Sciatic nerve (tissue), 2 donors: ENCODE data around the gene DPY19L1. TPM values are rescaled to one million over a fixed set of nuclear protein-coding genes. Genes with fewer than 3 reads are reported as not detected.
"Not testable (repeated sequence)": the region's sequence is repeated elsewhere in the genome, so short reads cannot be mapped to it uniquely, and the experiment has no call there.

Experiments used
- ATAC-seq: fragments of 200-7000 bp; cut with Tn5 transposase; one replicate; pipeline ENCODE4 v1.9.1; 2020; ENCODE audit warnings: mild to moderate bottlenecking, moderate library complexity
- DNase-seq: peaks from one replicate; pipeline ENCODE4 v3.0.0-alpha.2; 2020; ENCODE audit warnings: low spot score
- intact Hi-C: fragments of 100-400 bp; cut with DNase I; formaldehyde crosslinking; loops from one replicate; pipeline ENCODE4 v1.14.2; 2022
- microRNA-seq: library from miRNA; unstranded; fragments of <30 nt; microRNA quantifications from one replicate; pipeline ENCODE4 v1.2.0, GENCODE V29; 2020
- total RNA-seq: library from RNA; stranded (reverse); fragmentation: NEBNext Ultra II Directional; extraction: Animal tissue kit (Norgen Biotek cat#: 25700); gene quantifications from one replicate; pipeline ENCODE4 v1.2.1, GENCODE V29; 2021
- donor health status: DM: no; HTN: no; CAD: no.
- donor health status: DM: no; HTN: no; CAD: no.

Gene DPY19L1
- total RNA-seq, 1 donor from 2014 or later, result 29.9 TPM

GRCh38 chr7:34889951-34890350 lies 147.3 kb downstream of the DPY19L1 start:
- DNase-seq (no peak), ATAC-seq (no peak)
- intact Hi-C loops, result no loop called here

DNA sequence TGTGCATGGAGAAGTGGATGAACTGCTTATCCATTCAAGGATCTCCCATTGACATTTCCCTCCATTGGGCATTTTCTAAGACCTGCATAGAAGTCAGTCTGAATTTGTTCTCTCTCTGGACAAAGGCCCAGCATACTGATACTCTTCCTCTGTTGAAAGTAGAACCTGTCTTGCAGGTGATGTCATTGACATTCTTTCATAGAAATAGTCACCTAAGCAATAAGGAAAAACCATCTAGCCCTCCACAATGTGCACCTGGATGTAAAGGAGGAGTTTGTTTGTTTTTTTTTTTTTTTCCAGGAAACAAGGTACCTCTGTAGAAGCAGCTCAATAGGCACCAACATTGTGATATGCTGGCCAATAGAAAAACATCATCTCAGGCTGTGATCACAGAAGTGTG lies 150.4 kb downstream of the DPY19L1 start:
- no peak for DNase-seq
- no peak for ATAC-seq
- intact Hi-C loops, result no loop called here

- DNase-seq, intact Hi-C loops, ATAC-seq: not testable (repeated sequence)
Measured at GRCh38 chr7:34883855-34884254, 153.4 kb downstream of the DPY19L1 start.

DNA sequence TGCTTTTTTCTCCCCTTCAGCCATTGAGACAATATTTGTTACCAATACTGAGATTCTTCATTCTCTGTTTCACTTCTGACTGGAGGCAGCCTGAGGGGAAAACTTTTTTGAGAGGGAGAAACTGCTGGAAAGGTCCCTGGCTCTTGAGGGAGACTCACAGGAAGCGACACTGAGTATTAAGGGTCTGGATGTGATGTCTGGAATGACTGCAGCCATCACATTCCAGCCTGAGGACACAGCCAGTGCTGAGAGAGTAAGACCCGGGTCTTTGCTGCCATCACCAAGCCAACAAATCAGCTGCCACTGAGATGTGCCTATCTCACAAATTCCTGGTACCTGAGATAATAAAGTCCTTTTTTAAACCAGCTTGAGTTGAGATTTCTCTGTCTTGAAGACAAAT lies 157.4 kb downstream of the DPY19L1 start:
- intact Hi-C loops, result no loop called here
- no peak for ATAC-seq
- no peak for DNase-seq

DNA sequence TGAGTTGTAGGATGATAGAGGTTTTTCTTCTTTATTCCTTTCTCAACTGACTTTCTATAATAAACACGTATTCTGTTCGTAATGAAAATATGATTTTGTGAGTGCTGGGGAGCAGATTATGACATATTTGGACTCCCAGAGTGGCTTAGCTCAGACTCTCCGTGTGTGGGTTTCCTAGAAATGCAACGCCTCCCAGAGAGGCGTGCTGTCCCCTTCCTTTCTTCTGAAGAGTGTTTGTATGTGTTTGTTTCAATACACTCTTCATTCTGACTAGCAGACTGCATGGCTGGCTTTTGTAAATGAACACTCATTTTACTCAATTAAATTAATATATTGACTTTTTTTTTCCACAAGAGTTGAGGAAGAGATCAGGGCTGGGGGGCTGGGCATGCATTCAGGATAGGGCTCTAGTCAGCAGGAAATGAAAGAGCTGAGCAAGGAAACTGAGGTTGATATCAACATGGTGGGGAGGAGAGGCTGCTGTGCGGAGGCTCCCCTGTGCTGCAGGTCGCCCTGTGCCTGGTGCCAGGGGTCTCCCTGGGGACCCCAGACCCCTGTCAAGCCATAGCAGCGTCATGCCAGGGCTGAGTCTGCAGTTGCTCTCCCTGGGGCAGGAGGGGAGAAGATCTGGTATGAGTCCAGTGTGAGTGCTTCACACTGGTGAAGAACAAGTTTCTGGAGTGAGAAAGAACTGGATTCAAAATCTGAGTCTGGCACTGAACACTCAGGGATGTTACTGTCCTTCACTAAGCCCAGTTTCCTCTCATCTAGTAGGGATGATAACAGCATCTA lies 158.1 kb downstream of the DPY19L1 start:
- ATAC-seq, DNase-seq, intact Hi-C loops: not testable (repeated sequence)

Small RNAs within 50 kb of the gene (microRNA-seq; reads per million reads assigned to microRNA genes)
- not detected for gene MIR548N

Other genes starting within 250 kb of the DPY19L1 start
- gene TBX20, start 216.6 kb upstream of the DPY19L1 start, total RNA-seq, result not detected